Transverse colon (tissue), 4 donors: ENCODE data around the gene KHDRBS2.

Experiments
- CTCF ChIP-seq, 5 experiments: fragments of 200-600 bp in 3 of 5; fragments of 450-650 bp in 2 of 5; sonication (generic) in 3 of 5; IDR thresholded peaks; 1 replicate in 2 of 5; 2 replicates in 3 of 5; pipeline ENCODE4 v1.5.1; 2016 to 2017; ENCODE audit warnings: antibody characterized with exemption in 5 of 5, inconsistent platforms in 3 of 5, mild to moderate bottlenecking in 2 of 5, moderate library complexity in 1 of 5
- POLR2A ChIP-seq: fragments of 450-650 bp; IDR thresholded peaks from one replicate; pipeline ENCODE4 v1.6.1; 2016; ENCODE audit warnings: antibody characterized with exemption, mild to moderate bottlenecking, moderate library complexity
- POLR2AphosphoS5 ChIP-seq, 3 donors: sonication (generic); formaldehyde crosslinking; IDR thresholded peaks; one replicate each; pipeline ENCODE4 v1.6.1; 2016; ENCODE audit warnings: antibody characterized with exemption in 3 of 3

DNA sequence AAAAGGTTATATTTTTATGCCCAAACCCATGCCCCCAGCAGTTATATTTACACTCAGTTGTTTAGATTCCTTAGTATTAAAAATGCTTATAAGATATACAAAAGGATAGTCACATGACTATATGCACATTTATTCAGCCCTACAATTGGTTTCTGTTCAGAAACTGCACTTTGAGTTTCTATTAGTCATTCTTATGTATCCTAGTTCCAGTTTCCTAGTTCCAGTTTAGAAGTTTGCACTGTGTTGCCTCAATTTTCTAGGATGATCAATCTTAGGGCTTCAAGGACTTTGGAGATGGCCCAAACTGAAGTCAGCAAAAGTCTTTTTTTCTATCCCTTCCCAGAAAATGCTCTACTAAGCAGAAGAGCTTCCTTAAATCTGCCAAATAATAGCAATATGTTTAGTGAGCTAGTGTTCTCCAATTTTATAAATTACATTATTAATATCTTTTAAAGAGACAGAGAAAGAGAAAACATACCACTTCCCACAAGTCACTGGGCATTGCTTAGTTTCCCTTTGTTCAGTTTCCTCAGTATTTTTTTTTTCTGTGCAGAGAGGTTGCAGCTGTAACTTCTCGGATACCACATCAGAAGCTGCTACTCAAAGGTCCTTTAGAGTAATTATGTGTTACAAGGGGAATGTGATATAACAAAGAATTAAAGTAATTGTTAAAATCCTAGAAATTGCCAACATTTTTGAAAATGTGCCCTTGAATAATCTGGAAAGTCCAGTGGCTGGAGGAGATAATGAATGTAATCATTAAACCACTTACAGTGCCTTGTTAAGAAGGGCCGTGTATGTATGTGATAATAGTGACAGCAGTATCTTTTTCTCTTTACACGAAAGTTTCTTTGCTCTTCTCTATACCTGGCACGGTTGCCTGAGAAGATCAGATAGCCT is 138.8 kb downstream of the KHDRBS2 start:
- TF ChIP-seq CTCF (IDR thresholded peaks at IDR 0.05): no peak
- TF ChIP-seq POLR2A: no peak
- no peak for TF ChIP-seq POLR2AphosphoS5 (IDR thresholded peaks at IDR 0.05)
